ENCODE measurements around the gene PSMG4. TPM values are rescaled to one million over a fixed set of nuclear protein-coding genes. Genes with fewer than 3 reads are reported as not detected.
A peak's percentile ranks its signal among the peaks of the same experiment; 100 is the strongest.

The PSMG4 gene
- total RNA-seq, 1 experiment from 2014 or later: 29.3 TPM

- no peaks in the 10 kb centered on the region for H3K27me3 Mint-ChIP-seq (ENCODE audit: low read depth)
- H3K27ac Mint-ChIP-seq: no peak overlapping the region
- no peak for DNase-seq
- Histone ChIP-seq H4K91ac (ENCODE audit: insufficient read length, low read depth, low read length) (no peak overlapping the region), H3K27me3 (ENCODE audit: insufficient read depth, low read length) (no peaks in the 10 kb centered on the region), H3K4ac (ENCODE audit: low read depth, low read length) (no peak overlapping the region), H3K27ac (ENCODE audit: insufficient read length, low read depth, low read length) (no peak overlapping the region), H2BK15ac (ENCODE audit: low read depth, low read length) (no peak overlapping the region), H3K79me1 (ENCODE audit: insufficient read depth, low read depth, low read length, poor library complexity, severe bottlenecking) (no peaks in the 10 kb centered on the region), H4K5ac (ENCODE audit: insufficient read length, low read depth, low read length) (no peak overlapping the region), H2BK12ac (ENCODE audit: insufficient read length, low read depth, low read length) (no peak overlapping the region), H4K20me1 (ENCODE audit: control insufficient read depth, insufficient read depth, insufficient read length) (no peaks in the 10 kb centered on the region), H2BK120ac (ENCODE audit: low read depth, low read length, poor library complexity, severe bottlenecking) (no peak overlapping the region), H3K9me3 (ENCODE audit: control insufficient read depth, low read depth, low read length) (no peaks in the 10 kb centered on the region), H2BK5ac (ENCODE audit: insufficient read length, low read length) (no peak overlapping the region), H3K23me2 (ENCODE audit: insufficient read length, low read depth, low read length, poor library complexity, severe bottlenecking) (no peaks in the 10 kb centered on the region), H2AK5ac (ENCODE audit: insufficient read length, low read length) (no peak overlapping the region), H4K8ac (replicated peaks; ENCODE audit: insufficient read length, low read depth, low read length) (no peak overlapping the region), H3K23ac (ENCODE audit: insufficient read length, low read depth, low read length) (no peak overlapping the region), H3K56ac (ENCODE audit: insufficient read length, low read depth, low read length) (no peak overlapping the region), H3K14ac (ENCODE audit: insufficient read depth, low read length) (no peak overlapping the region), H2BK20ac (ENCODE audit: low read depth, low read length, poor library complexity, severe bottlenecking) (no peak overlapping the region), H2AFZ (ENCODE audit: low read length) (no peak overlapping the region), H3K79me2 (ENCODE audit: insufficient read depth, low read length) (no peaks in the 10 kb centered on the region), H3K9ac (ENCODE audit: extremely low read depth, insufficient read length, low read length) (no peak overlapping the region), H3K18ac (ENCODE audit: insufficient read length, low read depth, low read length) (no peak overlapping the region), H3T11ph (ENCODE audit: low read length) (no peak overlapping the region), H3K4me1 (ENCODE audit: insufficient read depth, low read length) (no peaks in the 10 kb centered on the region), H3K4me2 (ENCODE audit: insufficient read depth, insufficient read length, low read length) (no peak overlapping the region)
- H3K4me1 Mint-ChIP-seq: peaks cover 8 to 23% of the 10 kb centered on the region in 2 experiments; a peak in 3 of 4 replicates
- no peak overlapping the region for H3K4me3 Mint-ChIP-seq
- 0 out of 5 replicates have a peak, but pooled peaks cover 0 to 2% of the 10 kb centered on the region in 2 experiments for H3K9me3 Mint-ChIP-seq
- peaks cover 0 to 14% (median 0%) of the 10 kb centered on the region in 3 experiments; a peak in 3 of 7 replicates for H3K36me3 Mint-ChIP-seq (ENCODE audit: insufficient read depth in 1 of 3, low read depth in 3 of 3)
- peak; percentile 19; the same call in 2 of the 3 replicates for TF ChIP-seq CTCF (conservative IDR thresholded peaks at IDR 0.05)
- WGBS (ENCODE audit: extremely low coverage, insufficient read length, low lambda C conversion rate): no CpG with 5 or more reads among the region's 6 CpGs
Measured at GRCh38 chr6:3311826-3312225, 53.1 kb downstream of the PSMG4 start.
